ENCODE measurements around the gene C1orf198.

DNA sequence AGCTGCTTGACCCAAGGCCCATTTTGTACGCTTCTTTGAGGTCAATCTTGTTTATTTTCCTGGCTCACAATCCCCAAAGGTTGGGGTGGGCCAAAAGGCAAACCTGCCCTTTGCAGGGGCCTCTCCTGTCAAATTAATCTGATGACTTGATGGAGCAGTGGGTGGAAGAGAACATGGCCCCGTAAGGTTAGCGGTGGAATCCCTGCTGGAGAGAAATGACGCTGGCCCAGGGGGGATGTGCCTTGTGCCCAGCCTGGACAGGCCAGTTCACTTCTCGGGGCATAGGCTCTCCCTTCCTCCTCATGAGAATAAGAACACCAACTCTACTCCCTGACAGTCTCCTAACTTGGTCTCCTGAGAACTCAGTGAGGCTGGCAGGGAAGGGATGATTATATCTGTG, 40.5 kb downstream of the C1orf198 start:
- no peak for TF ChIP-seq EZH2phosphoT487 (IDR thresholded peaks at IDR 0.05; ENCODE audit: insufficient read depth, low read depth)
- TF ChIP-seq EZH2 (IDR thresholded peaks at IDR 0.05; ENCODE audit: insufficient read depth, poor library complexity, severe bottlenecking), result no peak

Measured in GM23248 (cell line).